ENCODE results near the gene SPATS2. TPM values are rescaled to one million over a fixed set of nuclear protein-coding genes. Genes with fewer than 3 reads are reported as not detected.

The SPATS2 gene
- total RNA-seq, 1 donor = 34.1 TPM

- no peak for TF ChIP-seq CTCF (IDR thresholded peaks at IDR 0.05; ENCODE audit: insufficient read depth, low read length)
Measured at GRCh38 chr12:49404956-49405355, 37.7 kb downstream of the SPATS2 start.

GRCh38 chr12:49410818-49411217, 43.6 kb downstream of the SPATS2 start:
- no peak overlapping the region for H3K4me3 ChIP-seq (ENCODE audit: low read depth, low read length)
- no peak for DNase-seq (ENCODE audit: low read depth)
- TF ChIP-seq CTCF (IDR thresholded peaks at IDR 0.05; ENCODE audit: insufficient read depth, low read length) = no peak

More at GRCh38 chr12:49404956-49405355, 37.7 kb downstream of the SPATS2 start:
- DNase-seq (ENCODE audit: low read depth) = no peak
- H3K4me3 ChIP-seq (ENCODE audit: low read depth, low read length) = no peak overlapping the region

- DNase-seq (ENCODE audit: low read depth) = no peak
- TF ChIP-seq CTCF (IDR thresholded peaks at IDR 0.05; ENCODE audit: insufficient read depth, low read length) = no peak
- no peak overlapping the region for H3K4me3 ChIP-seq (ENCODE audit: low read depth, low read length)
Measured at GRCh38 chr12:49413010-49413409, 45.7 kb downstream of the SPATS2 start.

- TF ChIP-seq CTCF (IDR thresholded peaks at IDR 0.05; ENCODE audit: insufficient read depth, low read length) = no peak
- peak; percentile 39 for DNase-seq (ENCODE audit: low read depth)
- no peak overlapping the region for H3K4me3 ChIP-seq (ENCODE audit: low read depth, low read length)
Measured at GRCh38 chr12:49413796-49414195, 46.5 kb downstream of the SPATS2 start.

GRCh38 chr12:49414364-49414763, 47.1 kb downstream of the SPATS2 start:
- no peak overlapping the region for H3K4me3 ChIP-seq (ENCODE audit: low read depth, low read length)
- no peak for TF ChIP-seq CTCF (IDR thresholded peaks at IDR 0.05; ENCODE audit: insufficient read depth, low read length)
- DNase-seq (ENCODE audit: low read depth) = no peak

GRCh38 chr12:49415521-49415970, 48.3 kb downstream of the SPATS2 start:
- no peak for TF ChIP-seq CTCF (IDR thresholded peaks at IDR 0.05; ENCODE audit: insufficient read depth, low read length)
- DNase-seq (ENCODE audit: low read depth) = no peak
- no peak overlapping the region for H3K4me3 ChIP-seq (ENCODE audit: low read depth, low read length)

- no peak for DNase-seq (ENCODE audit: low read depth)
- no peak overlapping the region for H3K4me3 ChIP-seq (ENCODE audit: low read depth, low read length)
- no peak for TF ChIP-seq CTCF (IDR thresholded peaks at IDR 0.05; ENCODE audit: insufficient read depth, low read length)
Measured at GRCh38 chr12:49416892-49417291, 49.6 kb downstream of the SPATS2 start.

All from fibroblast of the aortic adventitia (primary cell).